ENCODE measurements around the gene PITPNM3. TPM values are rescaled to one million over a fixed set of nuclear protein-coding genes. Genes with fewer than 3 reads are reported as not detected.

The PITPNM3 gene
- total RNA-seq, 1 donor from 2014 or later: 2.2 TPM

GRCh38 chr17:6543079-6544010 is 13.0 kb downstream of the PITPNM3 start:
- DNase-seq (ENCODE audit: low read depth): no peak
- Histone ChIP-seq H3K4me3 (ENCODE audit: low read depth, low read length) (no peak overlapping the region), H3K36me3 (ENCODE audit: control insufficient read depth, insufficient read depth, low read length) (no peaks in the 10 kb centered on the region), H3K27me3 (ENCODE audit: control insufficient read depth, insufficient read depth, low read length) (no peaks in the 10 kb centered on the region)
- TF ChIP-seq CTCF (IDR thresholded peaks at IDR 0.05; ENCODE audit: insufficient read depth, low read length, poor library complexity, severe bottlenecking): no peak

GRCh38 chr17:6542577-6542976 is 13.8 kb downstream of the PITPNM3 start:
- H3K4me3 ChIP-seq (ENCODE audit: low read depth, low read length): no peak overlapping the region
- no peak for DNase-seq (ENCODE audit: low read depth)
- no peak for TF ChIP-seq CTCF (IDR thresholded peaks at IDR 0.05; ENCODE audit: insufficient read depth, low read length, poor library complexity, severe bottlenecking)
- no peaks in the 10 kb centered on the region for H3K36me3 ChIP-seq (ENCODE audit: control insufficient read depth, insufficient read depth, low read length)
- H3K27me3 ChIP-seq (ENCODE audit: control insufficient read depth, insufficient read depth, low read length): no peaks in the 10 kb centered on the region

GRCh38 chr17:6541886-6542285 is 14.5 kb downstream of the PITPNM3 start:
- no peak for TF ChIP-seq CTCF (IDR thresholded peaks at IDR 0.05; ENCODE audit: insufficient read depth, low read length, poor library complexity, severe bottlenecking)
- Histone ChIP-seq H3K4me3 (ENCODE audit: low read depth, low read length) (no peak overlapping the region), H3K36me3 (ENCODE audit: control insufficient read depth, insufficient read depth, low read length) (no peaks in the 10 kb centered on the region), H3K27me3 (ENCODE audit: control insufficient read depth, insufficient read depth, low read length) (no peaks in the 10 kb centered on the region)
- no peak for DNase-seq (ENCODE audit: low read depth)

GRCh38 chr17:6539871-6540270 is 16.5 kb downstream of the PITPNM3 start:
- Histone ChIP-seq H3K4me3 (ENCODE audit: low read depth, low read length) (no peak overlapping the region), H3K36me3 (ENCODE audit: control insufficient read depth, insufficient read depth, low read length) (no peaks in the 10 kb centered on the region), H3K27me3 (ENCODE audit: control insufficient read depth, insufficient read depth, low read length) (no peaks in the 10 kb centered on the region)
- DNase-seq (ENCODE audit: low read depth): no peak
- no peak for TF ChIP-seq CTCF (IDR thresholded peaks at IDR 0.05; ENCODE audit: insufficient read depth, low read length, poor library complexity, severe bottlenecking)

- TF ChIP-seq CTCF (IDR thresholded peaks at IDR 0.05; ENCODE audit: insufficient read depth, low read length, poor library complexity, severe bottlenecking): no peak
- DNase-seq (ENCODE audit: low read depth): no peak
- Histone ChIP-seq H3K4me3 (ENCODE audit: low read depth, low read length) (no peak overlapping the region), H3K27me3 (ENCODE audit: control insufficient read depth, insufficient read depth, low read length) (no peaks in the 10 kb centered on the region), H3K36me3 (ENCODE audit: control insufficient read depth, insufficient read depth, low read length) (no peaks in the 10 kb centered on the region)
Measured at GRCh38 chr17:6536566-6537065, 19.7 kb downstream of the PITPNM3 start.
